KG1 (cell line): ENCODE data around the gene STK32C.
"Not testable (repeated sequence)": the region's sequence is repeated elsewhere in the genome, so short reads cannot be mapped to it uniquely, and the experiment has no call there.

Experiments
- DNase-seq: peaks from one replicate; lab custom pipeline; 2025; lab: John Stamatoyannopoulos, UW

The STK32C gene

DNA sequence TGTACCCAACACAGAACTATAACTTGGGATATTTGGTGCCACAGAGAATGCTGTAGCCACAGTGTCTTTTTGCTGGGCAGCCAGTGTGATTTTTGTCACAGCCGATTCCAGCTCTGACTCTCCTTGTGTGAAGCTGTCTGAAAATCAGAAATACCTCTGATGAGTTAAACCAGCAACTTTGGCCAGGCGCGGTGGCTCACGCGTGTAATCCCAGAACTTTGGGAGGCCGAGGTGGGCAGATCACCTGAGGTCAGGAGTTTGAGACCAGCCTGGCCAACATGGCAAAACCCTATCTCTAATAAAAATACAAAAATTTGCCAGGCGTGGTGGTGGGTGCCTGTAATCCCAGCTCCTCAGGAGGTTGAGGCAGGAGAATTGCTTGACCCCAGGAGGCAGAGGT lies 30.1 kb upstream of the STK32C start:
- not testable (repeated sequence) for DNase-seq

DNA sequence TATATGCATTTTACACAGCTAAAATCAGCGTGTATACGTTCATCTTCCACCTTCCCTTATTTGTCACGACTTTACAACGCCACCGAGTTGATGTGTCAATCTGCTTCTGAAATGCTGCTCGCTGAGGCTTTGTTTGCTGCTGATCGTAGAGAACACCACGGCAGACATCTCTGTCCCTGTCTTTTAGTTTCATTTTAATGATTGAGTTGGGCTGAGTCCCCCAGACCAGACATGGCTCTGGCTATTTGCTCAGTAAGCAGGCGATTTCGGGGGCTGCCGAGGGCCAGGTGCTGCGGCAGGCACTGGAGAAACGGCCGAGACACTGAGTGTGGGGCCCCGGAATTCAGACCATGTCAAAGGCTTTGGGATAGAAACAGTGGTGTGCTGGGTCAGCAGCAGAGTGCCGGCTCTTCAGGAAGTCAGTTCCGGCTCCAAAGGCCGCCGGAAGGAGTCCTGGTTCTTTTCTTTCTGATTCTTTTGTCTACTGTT lies 29.2 kb upstream of the STK32C start:
- no peak for DNase-seq

DNA sequence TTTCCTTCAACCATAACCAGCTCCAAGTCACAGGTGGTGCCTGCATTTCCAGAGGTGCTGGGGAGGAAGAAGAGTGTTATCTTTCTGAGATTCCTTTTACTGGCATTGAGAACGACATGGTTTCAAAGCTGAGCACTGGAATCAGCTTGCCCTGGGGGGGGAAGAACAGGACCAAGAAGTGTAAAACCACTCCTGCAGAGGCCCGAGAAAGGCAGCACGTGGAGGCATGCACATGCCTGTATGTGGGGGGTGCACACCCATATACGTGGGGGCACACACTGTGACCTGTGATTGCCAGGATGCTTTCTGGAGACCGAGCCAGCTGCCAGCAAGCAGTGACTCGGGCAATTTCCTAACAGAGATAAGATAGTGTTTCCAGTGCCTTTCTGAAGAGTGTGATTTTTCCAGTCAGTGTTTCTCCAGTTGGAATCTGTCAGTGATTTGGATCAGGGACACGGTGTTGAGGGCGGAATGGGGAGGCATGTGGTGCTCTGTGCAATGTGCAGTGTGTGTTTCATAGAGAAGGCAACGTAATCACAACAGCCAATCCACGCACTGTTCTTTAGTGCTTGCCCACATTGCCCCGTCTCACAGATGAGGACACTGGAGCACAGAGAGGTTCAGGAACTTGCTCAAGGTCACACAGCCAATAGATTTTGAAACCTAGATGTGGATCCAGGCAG lies 28.5 kb upstream of the STK32C start:
- DNase-seq, result no peak

DNA sequence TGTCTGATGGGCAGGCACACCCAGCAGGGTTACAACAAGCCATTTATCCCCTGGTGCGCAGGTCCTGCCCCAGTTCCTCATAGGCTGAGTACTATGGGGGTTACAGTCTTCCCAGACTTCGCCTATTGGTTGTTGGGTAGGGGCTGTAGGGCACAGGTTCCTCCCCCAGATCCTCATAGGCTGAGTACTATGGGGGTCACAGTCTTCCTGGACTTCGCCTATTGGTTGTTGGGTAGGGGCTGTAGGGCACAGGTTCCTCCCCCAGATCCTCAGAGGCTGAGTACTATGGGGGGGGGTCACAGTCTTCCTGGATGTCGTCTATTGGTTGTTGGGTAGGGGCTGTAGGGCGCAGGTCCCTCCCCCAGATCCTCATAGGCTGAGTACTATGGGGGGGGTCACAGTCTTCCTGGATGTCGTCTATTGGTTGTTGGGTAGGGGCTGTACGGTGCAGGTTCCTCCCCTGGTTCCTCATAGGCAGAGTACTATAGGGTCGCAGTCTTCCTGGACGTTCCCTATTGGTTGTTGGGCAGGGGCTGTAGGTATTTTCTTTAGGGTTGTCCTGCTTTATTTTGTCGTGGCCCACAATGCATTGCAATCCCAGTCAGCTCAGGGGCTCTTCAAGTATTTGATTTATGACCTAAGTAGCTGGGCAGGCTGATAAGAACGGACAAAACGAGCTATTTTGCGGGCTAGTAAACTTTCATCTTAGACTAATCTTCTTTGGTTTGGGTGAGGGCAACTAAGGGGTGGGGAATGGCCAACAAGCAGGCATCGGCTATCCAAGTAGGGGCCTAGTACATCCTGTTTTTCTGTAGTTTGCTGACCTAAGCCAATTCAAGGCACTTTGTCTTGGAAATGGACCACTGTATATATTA lies 27.7 kb upstream of the STK32C start:
- peak; percentile 91 for DNase-seq

DNA sequence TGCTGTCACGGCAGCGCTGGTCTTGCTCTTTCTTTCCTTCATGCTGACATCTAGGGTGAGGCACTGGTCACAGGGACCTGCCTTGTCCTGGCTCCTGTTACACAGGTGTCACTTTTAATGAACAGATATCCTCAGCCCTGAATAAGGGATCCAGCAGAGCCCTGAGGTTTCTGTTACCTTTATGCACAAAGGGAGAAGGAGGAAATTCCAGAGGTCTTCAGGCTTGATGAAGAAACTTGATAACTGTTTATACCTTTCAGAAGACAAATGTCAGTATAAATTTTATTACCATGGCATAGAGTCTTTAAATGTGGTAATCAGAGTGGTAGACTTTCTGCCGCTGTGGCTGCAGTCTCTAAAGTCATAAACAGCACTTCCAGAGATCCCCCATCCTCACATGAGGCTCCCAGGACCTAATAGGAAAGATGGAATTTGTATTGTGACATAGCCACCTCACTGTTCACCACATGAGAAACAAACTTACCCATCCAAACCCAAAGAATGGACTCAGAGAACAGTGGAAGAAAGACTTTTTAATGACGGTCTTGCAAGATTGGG lies 27.0 kb upstream of the STK32C start:
- DNase-seq, result no peak

DNA sequence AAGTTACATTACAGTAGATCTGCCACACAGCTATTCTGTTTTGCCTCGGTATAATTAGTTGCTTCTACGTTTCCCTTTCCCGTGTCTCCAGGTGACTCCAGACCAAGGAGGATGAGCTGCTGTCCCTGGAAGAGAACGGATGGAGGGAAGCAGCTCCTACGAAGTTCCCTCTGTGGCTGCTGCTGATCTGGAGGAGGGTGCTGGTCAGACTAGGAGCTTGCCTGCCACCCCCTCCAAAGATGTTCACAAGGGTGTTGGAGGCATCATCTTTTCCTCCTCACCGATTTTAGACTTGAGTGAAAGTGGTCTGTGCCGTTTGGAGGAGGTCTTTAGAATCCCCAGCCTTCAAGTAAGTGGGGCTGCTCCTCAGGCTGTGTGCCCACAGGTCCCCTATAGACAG lies 25.6 kb upstream of the STK32C start:
- no peak for DNase-seq

DNA sequence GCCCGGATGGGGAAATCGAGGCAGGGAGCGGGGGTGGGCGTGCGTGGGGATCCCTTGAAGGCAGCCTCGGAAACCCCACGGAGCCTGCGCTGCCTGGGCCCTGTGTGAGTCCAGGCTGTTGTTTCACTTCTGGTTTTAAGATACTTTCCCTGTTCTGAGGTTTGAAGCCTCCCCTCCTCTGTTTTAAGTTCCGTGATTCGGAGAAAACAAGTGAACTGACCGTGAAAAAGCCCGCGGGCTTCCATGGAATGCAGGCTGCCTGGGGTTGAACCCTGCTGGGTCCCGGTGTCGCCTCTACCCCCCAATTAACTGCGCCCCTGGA lies 24.6 kb upstream of the STK32C start:
- no peak for DNase-seq

DNA sequence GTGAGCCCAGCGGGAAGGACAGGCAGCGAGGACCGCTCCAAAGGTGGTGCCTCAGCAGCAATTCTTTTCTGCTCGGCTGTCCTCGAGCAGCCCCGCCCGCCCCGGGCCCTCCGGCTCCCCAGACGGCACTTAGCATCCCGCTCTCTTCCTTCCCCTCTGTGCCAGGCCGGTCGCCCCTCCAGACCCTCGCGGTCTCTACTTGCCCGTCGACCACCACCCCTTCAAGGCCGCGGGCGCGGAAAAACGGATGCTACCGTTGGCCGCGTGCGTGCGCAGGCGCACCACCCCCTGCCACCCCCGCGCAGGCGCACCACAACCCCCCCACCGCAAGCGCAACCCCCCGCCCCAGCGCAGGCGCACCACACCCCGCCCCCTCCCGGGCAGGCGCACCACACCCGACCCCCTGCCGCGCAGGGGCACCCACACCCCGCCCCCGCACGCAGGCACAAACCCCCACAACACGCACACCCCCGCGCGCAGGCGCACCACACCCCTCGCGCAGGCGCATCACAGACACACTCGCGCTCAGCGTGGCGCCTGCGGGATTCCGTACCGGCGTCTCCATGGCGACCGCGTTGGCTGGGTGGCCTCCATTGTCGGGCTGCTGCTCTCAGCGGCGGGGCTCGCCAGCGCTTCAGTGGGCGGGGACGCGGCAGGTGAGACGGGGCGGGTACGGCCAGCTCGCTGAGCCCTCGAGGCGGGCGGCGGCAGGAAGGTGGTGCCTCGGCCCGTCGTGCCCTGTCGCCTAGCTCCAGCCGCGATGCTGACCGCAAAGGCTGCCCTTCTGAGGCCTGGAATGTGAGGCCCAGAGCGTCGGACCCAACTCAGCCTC lies 24.1 kb upstream of the STK32C start, which contains the start of gene LRRC27:
LRRC27 (plus strand) TSS at position 593 of the 832 bp plus-strand sequence. CDS start 1,332 bp downstream, outside the sequence.
- peak; percentile 92 for DNase-seq

DNA sequence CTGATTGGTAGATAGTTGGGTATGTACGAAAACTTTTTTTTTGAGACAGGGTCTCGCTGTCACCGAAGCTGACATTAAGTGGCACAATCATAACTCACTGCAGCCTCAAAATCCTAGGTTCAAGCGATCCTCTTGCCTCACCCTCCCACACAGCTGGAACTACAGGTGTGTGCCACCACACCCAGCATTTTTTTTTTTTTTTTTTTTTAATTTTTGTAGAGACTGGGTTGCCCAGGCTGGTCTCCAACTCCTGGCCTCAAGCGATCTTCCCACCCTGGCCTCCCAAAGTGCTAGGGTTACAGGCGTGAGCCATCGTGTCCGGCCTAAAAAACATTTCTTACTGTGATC lies 22.7 kb upstream of the STK32C start:
- no peak for DNase-seq

DNA sequence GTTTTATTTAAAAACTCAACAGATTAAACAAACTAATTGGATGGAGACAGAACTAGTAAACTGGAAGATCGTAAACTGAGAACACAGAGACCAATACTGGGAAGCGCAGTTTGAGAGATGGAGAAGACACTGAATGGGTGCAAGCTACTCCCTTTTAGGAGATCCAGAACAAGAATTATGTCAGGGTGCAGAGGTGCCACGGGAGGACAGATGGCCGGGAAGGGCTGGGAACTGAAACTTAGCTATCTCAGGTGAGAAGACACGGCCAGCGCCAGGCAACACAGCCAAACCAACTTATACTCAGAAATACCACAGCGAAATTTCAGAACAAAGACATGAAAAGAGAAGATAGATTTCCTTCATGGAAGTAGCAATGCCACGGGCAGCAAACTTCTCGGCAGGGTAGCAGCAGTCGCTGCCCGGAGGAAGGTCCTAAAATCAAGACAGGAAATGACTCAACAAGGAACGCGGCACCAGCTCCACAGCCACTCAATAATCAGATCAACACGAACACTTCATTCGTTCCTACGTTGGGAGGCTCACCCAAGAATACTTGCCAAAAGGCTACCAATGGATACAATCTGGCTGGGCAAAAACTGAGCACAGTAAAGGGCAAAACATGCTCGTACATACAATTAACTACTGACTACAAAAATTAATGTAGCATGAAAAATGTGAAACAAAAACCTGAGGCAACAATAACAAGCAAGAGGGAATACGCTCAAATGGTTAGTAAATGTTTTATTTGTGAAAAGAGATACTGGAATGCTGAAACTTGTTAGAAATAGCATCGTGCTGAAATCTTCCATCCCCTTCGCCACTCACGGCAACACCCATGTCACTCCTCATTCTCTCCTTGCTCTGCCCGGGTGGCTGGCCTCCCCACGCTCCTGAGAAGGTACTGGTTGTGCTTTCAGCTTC lies 22.1 kb upstream of the STK32C start:
- DNase-seq, result peak; percentile 7

DNA sequence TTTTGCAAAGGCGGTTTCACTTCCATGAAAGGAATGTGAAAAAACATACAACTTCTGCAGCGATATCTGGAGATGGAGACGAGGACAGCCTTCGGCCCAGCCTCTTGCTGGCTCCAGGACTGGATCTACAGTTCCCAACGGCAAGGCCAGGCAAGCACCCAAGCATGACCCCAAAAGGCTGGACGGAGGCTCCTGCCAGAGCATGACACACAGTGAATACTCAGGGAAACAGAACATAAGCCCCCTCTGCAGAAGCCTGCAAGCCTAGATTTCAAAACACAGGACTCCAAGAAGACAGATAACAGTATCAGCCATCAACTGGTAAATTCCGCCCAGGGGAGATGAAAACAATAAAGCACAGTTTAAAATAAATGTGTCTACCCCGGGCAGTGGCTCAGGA lies 21.0 kb upstream of the STK32C start:
- DNase-seq, result no peak

DNA sequence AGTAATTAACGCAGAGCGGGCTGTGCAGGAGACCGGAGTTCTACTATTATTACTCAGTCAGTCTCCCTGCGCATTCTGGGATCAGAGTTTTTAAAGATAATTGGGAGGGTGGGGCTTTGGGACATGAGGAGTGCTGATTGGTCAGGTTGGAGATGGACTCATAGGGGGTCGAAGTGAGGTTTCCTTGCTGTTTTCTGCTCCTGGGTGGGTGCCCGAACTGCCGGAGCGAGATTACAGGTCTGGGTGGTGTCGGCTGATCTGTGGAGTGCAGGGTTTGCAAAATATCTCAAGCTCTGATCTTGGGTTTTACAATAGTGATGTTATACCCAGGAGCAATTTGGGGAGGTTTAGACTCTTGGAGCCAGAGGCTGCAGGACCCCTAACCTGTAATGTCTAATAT lies 20.4 kb upstream of the STK32C start:
- DNase-seq, result no peak

DNA sequence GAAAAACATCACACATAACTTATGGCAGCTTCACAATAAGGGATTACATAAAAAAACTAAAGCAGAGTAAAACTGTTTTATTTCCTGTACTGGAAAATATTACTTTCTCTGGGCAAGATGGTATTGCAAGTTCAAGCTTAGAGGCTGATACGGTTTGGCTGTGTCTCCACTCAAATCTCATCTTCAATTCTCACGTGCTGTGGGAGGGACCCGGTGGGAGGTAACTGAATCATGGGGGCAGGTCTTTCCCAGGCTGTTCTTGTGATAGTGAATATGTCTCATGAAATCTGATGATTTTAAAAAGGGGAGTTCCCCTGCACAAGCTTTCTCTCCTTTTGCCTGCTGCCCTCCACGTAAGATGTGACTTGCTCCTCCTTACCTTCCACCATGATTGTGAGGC lies 19.2 kb upstream of the STK32C start:
- DNase-seq, result no peak

DNA sequence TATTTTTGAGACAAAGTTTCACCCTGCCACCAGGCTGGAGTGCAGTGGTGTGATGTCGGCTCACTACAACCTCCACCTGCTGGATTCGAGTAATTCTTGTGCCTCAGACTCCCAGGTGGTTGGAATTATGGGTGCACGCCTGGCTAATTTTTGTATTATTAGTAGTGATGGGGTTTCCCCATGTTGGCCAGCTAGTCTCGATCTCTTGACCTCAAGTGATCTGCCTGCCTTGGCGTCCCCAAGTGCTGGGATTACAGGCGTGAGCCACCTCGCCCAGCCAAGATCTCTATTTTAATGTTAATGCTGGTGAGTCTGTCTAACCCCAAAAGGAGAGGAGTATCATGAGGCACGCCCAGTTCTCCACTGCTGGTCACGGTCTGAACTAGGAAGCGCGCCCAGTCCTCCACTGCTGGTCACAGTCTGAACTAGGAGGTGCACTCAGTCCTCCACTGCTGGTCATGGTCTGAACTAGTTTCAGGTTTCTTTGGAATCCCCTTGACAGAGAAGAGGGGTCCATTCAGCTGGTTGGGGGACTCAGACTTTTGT lies 18.7 kb upstream of the STK32C start:
- no peak for DNase-seq

DNA sequence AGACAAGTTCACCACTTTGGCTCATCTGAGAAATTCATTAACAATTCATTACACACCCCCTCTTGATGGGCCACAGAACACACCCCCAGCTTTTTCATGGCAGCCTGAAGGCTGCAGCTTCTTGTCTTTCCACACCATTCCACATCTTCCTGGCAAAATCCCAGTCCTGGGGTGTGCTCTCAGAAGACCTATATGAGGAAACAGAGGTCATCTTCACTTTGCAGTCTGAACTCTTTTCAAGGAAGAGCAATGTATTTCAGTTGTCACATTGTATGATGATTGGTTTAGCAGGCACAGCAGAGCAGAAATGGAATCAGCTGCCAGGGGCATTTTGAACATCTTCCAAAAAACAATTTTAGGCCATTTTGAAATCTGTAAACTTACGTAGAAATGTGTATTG lies 16.4 kb upstream of the STK32C start:
- no peak for DNase-seq

DNA sequence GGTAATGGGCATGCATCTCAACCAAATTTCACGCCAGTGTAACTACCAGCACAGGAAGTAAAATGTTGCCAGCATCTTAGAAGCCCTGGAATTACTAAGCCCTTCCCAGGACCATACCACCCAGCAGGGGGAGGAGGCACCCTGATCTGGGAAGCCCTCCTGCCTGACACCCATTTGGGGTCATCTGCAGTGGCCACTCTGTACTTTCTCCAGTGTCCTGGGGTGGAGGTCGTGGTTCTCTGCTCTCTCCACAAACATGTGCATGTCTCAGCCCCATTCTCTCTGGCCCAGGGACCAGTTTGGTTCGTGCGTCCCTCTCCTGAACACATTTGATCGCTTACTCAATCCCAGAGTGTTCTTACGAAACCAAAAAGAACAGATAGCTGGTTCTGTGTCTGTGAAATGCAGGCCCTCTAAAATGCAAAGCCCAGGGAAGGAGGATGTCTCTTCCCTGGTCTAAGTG lies 14.9 kb upstream of the STK32C start:
- DNase-seq, result no peak

DNA sequence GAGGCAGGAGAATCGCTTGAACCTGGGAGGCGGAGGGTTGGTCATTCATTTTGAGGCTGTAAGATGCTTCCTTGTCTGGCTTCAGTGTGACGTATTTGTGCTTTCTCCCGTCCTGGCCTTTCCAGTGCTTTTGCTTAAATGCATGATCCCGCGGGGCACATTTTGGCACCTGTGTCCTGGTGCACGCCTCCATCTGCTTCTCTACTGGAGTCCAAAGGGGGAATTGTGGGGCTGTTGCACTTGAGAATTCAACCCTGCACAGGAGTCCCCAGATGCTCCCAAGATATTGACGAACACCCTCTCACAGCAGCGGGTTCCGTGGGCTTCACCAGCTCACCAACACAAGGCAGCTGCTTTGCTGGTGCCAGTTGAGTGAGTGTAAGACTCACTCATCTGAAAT lies 14.0 kb upstream of the STK32C start:
- DNase-seq, result no peak

DNA sequence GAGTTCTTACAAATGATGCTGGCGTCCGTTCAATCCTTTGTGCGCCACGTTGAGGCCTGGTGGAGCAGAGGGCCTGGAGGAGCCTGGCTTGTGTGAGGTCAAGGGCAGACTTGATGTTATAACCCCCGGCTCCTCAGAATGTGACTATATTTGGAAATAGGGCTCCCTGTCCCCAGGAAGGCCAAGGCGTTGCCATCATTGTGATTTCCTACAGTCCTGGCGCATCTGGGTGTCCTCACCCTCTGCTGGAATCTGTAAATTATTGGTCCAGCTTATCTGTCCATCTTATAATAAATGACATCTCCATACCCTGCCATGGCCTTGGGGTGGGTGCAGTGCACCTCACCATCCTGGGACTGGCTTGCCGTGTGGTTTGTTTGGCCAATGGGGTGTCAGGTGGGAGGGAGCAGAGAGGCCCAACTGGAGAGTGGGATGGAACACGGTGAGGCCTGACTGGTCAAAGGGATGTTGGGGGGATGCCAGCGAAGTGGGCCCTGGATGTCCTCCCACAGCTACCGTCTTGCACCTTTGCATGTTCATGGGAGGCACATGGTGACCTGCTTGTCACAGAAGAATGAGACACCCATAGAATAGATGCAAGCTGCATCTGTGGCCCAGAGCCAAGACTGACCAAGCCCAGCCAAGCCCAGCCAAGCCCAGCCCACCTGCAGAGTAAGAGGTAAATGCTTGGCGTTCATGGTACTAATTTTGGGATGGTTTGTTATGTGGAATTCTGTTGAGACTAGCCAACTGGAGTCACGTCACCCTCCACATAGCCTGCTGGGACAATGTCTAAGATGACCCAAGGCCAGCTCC lies 13.1 kb upstream of the STK32C start:
- no peak for DNase-seq

DNA sequence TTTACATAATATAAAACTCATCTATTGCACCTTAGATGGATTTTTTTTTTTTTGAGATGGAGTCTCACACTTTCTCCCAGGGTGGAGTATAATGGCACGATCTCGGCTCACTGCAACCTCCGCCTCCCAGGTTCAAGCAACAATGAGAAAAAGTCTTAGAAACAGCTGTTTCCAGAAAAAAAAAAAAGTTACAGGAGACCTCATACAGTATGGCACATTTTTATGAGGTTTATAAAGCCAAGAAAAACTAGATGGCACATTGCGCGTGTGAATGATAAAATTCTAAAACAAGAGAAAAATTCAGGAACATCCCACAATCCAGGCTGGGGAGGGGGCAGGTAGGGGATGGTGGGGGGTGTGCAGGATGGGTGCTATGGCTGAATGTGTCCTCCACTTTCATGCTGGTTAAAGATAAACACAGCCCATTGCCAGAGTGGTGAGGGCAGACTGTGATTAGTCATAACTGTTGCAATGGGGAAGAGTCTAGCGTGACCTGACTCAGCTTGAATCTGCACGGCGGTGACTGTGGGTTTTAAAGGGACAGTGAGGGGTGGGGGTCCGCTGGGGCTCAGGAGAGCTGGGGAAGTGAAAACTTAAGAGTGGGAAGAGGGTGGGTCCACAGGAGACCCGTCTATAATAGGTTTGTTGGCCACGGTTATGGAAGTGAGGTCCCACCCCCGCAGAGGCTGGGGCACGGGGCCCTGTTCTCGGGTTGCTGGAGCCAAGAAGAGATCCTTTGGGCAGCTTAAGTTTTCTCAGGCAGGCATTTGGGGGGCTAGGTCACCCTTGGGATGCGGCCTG lies 12.3 kb upstream of the STK32C start:
- DNase-seq, result no peak
